Trophoblast cell (in vitro differentiated cells and primary cell): ENCODE results near the gene SLCO2A1.
A peak's percentile ranks its signal among the peaks of the same experiment; 100 is the strongest.

Source experiments
- DNase-seq, 2 donors: peaks; one replicate each; pipeline ENCODE4 v3.0.0-alpha.2; 2016
- H2AFZ ChIP-seq: 2 replicates; pipeline ENCODE4 v1.6.1; 2013; ENCODE audit warnings: low read length, moderate library complexity, mild to moderate bottlenecking; ENCODE audit not compliant: insufficient read depth, poor library complexity
- H2AK5ac ChIP-seq: 2 replicates; pipeline ENCODE4 v1.6.1; 2013; ENCODE audit warnings: mild to moderate bottlenecking, low read length
- H2BK120ac ChIP-seq: 2 replicates; pipeline ENCODE4 v1.6.1; 2013; ENCODE audit warnings: low read length, mild to moderate bottlenecking, moderate library complexity; ENCODE audit not compliant: insufficient read depth, poor library complexity
- H2BK12ac ChIP-seq: 2 replicates; pipeline ENCODE4 v1.6.1; 2013; ENCODE audit warnings: mild to moderate bottlenecking, low read length, moderate library complexity
- H2BK5ac ChIP-seq: 2 replicates; pipeline ENCODE4 v1.6.1; 2013; ENCODE audit warnings: low read length, low read depth, moderate library complexity, mild to moderate bottlenecking; ENCODE audit not compliant: poor library complexity
- H3K14ac ChIP-seq: 2 replicates; pipeline ENCODE4 v1.6.1; 2013; ENCODE audit warnings: mild to moderate bottlenecking, low read length
- H3K18ac ChIP-seq: 2 replicates; pipeline ENCODE4 v1.6.1; 2013; ENCODE audit warnings: mild to moderate bottlenecking, low read length
- H3K23ac ChIP-seq: 2 replicates; pipeline ENCODE4 v1.6.1; 2013; ENCODE audit warnings: low read length
- H3K27ac ChIP-seq: 2 replicates; pipeline ENCODE4 v1.5.1; 2013; ENCODE audit warnings: low read depth, mild to moderate bottlenecking, inconsistent platforms, low read length, moderate library complexity
- H3K27me3 ChIP-seq: 2 replicates; pipeline ENCODE4 v1.6.1; 2013; ENCODE audit warnings: inconsistent platforms, mild to moderate bottlenecking, low read length, moderate library complexity; ENCODE audit not compliant: insufficient read depth
- H3K36me3 ChIP-seq, 2 experiments: 1 replicate in 1 of 2; 2 replicates in 1 of 2; pipeline ENCODE4 v1.6.1; 2013; ENCODE audit warnings: low read length in 2 of 2, mild to moderate bottlenecking in 2 of 2, moderate library complexity in 1 of 2; ENCODE audit not compliant: insufficient read depth in 2 of 2, control insufficient read depth in 1 of 2
- H3K4ac ChIP-seq: 2 replicates; pipeline ENCODE4 v1.6.1; 2013; ENCODE audit warnings: low read depth, mild to moderate bottlenecking, low read length, moderate library complexity
- H3K4me1 ChIP-seq, 2 experiments: 1 replicate in 1 of 2; 2 replicates in 1 of 2; pipeline ENCODE4 v1.6.1; 2013; ENCODE audit warnings: low read length in 2 of 2, mild to moderate bottlenecking in 2 of 2, moderate library complexity in 1 of 2; ENCODE audit not compliant: insufficient read depth in 2 of 2, control insufficient read depth in 1 of 2
- H3K4me2 ChIP-seq: 2 replicates; pipeline ENCODE4 v1.6.1; 2013; ENCODE audit warnings: inconsistent platforms, mild to moderate bottlenecking, low read length, moderate library complexity
- H3K4me3 ChIP-seq: 2 replicates; pipeline ENCODE4 v1.5.1; 2013; ENCODE audit warnings: mild to moderate bottlenecking, low read depth, low read length, inconsistent platforms
- H3K79me1 ChIP-seq: one replicate; pipeline ENCODE4 v1.6.1; 2013; ENCODE audit warnings: low read length
- H3K79me2 ChIP-seq: 2 replicates; pipeline ENCODE4 v1.6.1; 2013; ENCODE audit warnings: low read length, mild to moderate bottlenecking; ENCODE audit not compliant: control insufficient read depth, insufficient read depth, poor library complexity
- H3K9ac ChIP-seq: 2 replicates; pipeline ENCODE4 v1.6.1; 2013; ENCODE audit warnings: mild to moderate bottlenecking, low read length
- H3K9me3 ChIP-seq: 2 replicates; pipeline ENCODE4 v1.6.1; 2013; ENCODE audit warnings: low read depth, mild to moderate bottlenecking, control low read depth, inconsistent platforms, low read length; ENCODE audit not compliant: insufficient read depth
- H4K12ac ChIP-seq: 2 replicates; pipeline ENCODE4 v1.6.1; 2013; ENCODE audit warnings: low read depth, mild to moderate bottlenecking, low read length, moderate library complexity
- H4K8ac ChIP-seq: 2 replicates; pipeline ENCODE4 v1.6.1; 2013; ENCODE audit warnings: low read depth, mild to moderate bottlenecking, low read length, moderate library complexity
- H4K91ac ChIP-seq: one replicate; pipeline ENCODE4 v1.6.1; 2013; ENCODE audit warnings: low read depth, mild to moderate bottlenecking, low read length, moderate library complexity
- WGBS: extraction: QIAGEN DNeasy Blood & Tissue Kit; methylation state at CpG from one replicate; pipeline ENCODE4 v1.1.7; 2013; ENCODE audit warnings: missing lambda C conversion rate; ENCODE audit not compliant: insufficient read length, insufficient coverage; ENCODE audit errors: extremely low coverage; 5-methylcytosine and 5-hydroxymethylcytosine counted together

Gene SLCO2A1

DNA sequence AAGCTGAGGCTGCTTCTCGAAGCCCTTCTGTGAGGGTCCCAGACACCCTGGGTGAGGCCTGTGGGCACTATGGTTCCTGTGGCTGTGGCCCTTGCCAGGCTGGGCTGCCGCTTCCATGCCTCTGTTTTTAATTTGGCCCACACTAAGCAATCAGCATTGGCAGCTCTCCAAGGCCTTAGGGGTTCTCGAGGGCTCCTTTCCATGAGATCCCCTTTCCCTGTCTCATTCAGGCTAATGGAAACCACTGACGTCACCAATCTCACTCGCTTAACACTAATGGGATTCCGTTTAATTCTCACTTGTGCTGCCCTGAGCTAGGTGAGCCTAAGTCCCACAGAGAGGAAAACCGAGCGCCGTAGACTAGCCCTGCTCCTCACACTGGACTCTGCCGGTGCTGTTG lies 73.8 kb downstream of the SLCO2A1 start:
- Histone ChIP-seq H4K91ac (no peak overlapping the region), H2BK12ac (no peak overlapping the region), H2BK5ac (no peak overlapping the region), H3K18ac (peak overlapping the region; percentile 44), H4K12ac (no peak overlapping the region), H3K4me3 (no peak overlapping the region), H3K4me2 (no peak overlapping the region), H3K9me3 (no peaks in the 10 kb centered on the region), H3K23ac (no peak overlapping the region), H3K4me1 (peaks cover 3 to 4% of the 10 kb centered on the region in 2 experiments), H4K8ac (no peak overlapping the region), H3K36me3 (peaks cover 70 to 76% of the 10 kb centered on the region in 2 experiments), H3K9ac (no peak overlapping the region), H2AK5ac (no peak overlapping the region), H3K27ac (no peak overlapping the region), H3K14ac (no peak overlapping the region), H3K4ac (no peak overlapping the region), H2BK120ac (no peak overlapping the region), H3K79me2 (no peaks in the 10 kb centered on the region), H3K27me3 (no peaks in the 10 kb centered on the region), H2AFZ (no peak overlapping the region), H3K79me1 (peaks cover 2% of the 10 kb centered on the region)
- WGBS = no CpG with 5 or more reads among the region's 10 CpGs
- DNase-seq = no peak

GRCh38 chr3:133954717-133955360 lies 74.9 kb downstream of the SLCO2A1 start:
- no peaks in the 10 kb centered on the region for H3K79me2 ChIP-seq
- H2BK12ac ChIP-seq = no peak overlapping the region
- no peak overlapping the region for H4K8ac ChIP-seq
- H2BK120ac ChIP-seq = no peak overlapping the region
- H3K36me3 ChIP-seq = peaks cover 74 to 83% of the 10 kb centered on the region in 2 experiments
- no peak for DNase-seq
- no peak overlapping the region for H3K9ac ChIP-seq
- H3K14ac ChIP-seq = no peak overlapping the region
- H3K4ac ChIP-seq = no peak overlapping the region
- H2BK5ac ChIP-seq = no peak overlapping the region
- no peak overlapping the region for H2AK5ac ChIP-seq
- no peak overlapping the region for H3K18ac ChIP-seq
- H3K23ac ChIP-seq = no peak overlapping the region
- no peaks in the 10 kb centered on the region for H3K9me3 ChIP-seq
- H3K4me1 ChIP-seq = peaks cover 0 to 2% of the 10 kb centered on the region in 2 experiments
- H3K4me2 ChIP-seq = no peak overlapping the region
- peaks cover 2% of the 10 kb centered on the region for H3K79me1 ChIP-seq
- WGBS = no CpG with 5 or more reads among the region's 11 CpGs
- H4K91ac ChIP-seq = no peak overlapping the region
- no peak overlapping the region for H2AFZ ChIP-seq
- no peak overlapping the region for H3K27ac ChIP-seq
- H4K12ac ChIP-seq = no peak overlapping the region
- H3K27me3 ChIP-seq = no peaks in the 10 kb centered on the region
- H3K4me3 ChIP-seq = no peak overlapping the region

DNA sequence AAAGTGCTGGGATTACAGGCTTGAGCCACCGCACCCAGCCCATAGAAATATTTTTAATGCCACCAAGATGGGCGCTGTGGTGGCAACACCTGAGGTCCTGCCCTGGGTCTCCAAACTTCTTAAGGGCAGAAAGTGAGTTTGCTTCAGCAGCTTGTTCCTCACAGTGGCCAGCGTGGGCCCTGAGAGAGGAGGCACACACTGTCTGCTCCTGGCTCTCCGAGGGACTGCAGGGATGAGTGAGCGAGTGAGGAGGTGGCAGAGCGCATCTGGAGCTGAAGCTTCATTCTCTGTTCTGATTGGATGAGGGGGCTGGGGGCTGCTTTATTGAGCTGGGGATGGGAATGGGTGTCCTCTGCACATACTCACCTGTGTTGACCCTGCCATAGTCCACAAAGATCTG lies 76.4 kb downstream of the SLCO2A1 start:
- peaks cover 2% of the 10 kb centered on the region for H3K79me1 ChIP-seq
- DNase-seq = no peak
- no peak overlapping the region for H3K14ac ChIP-seq
- H3K4me1 ChIP-seq = peaks cover 0 to 2% of the 10 kb centered on the region in 2 experiments
- H4K91ac ChIP-seq = no peak overlapping the region
- no peaks in the 10 kb centered on the region for H3K9me3 ChIP-seq
- H3K4me2 ChIP-seq = no peak overlapping the region
- H3K79me2 ChIP-seq = no peaks in the 10 kb centered on the region
- no CpG with 5 or more reads among the region's 6 CpGs for WGBS
- H2AK5ac ChIP-seq = no peak overlapping the region
- H3K23ac ChIP-seq = no peak overlapping the region
- no peak overlapping the region for H3K9ac ChIP-seq
- H2BK12ac ChIP-seq = no peak overlapping the region
- no peak overlapping the region for H2AFZ ChIP-seq
- H4K8ac ChIP-seq = no peak overlapping the region
- H3K4me3 ChIP-seq = no peak overlapping the region
- H2BK5ac ChIP-seq = no peak overlapping the region
- no peak overlapping the region for H3K4ac ChIP-seq
- H3K27me3 ChIP-seq = no peaks in the 10 kb centered on the region
- H4K12ac ChIP-seq = no peak overlapping the region
- no peak overlapping the region for H3K27ac ChIP-seq
- no peak overlapping the region for H2BK120ac ChIP-seq
- peaks cover 74 to 88% of the 10 kb centered on the region in 2 experiments for H3K36me3 ChIP-seq
- H3K18ac ChIP-seq = no peak overlapping the region

DNA sequence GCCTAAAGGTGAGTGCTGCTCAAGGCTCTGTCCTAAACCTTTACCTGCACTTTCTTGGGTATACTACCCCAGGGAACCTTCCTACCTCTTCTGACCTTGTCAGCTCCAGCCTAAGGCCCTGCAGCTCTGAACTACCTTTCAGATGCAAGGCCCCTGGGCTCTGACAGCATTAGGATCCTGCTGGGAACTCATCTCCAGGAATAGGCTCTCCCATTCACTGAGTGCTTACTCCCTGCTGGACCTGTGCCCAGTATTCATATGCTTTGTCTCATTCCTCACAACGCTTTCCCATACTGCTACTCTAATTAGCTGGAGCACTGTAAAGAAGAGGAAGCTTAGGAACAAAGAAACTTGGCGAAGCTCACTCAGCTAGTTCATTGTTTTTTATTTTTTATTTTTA lies 80.3 kb downstream of the SLCO2A1 start:
- Histone ChIP-seq H2BK120ac (no peak overlapping the region), H3K36me3 (peaks cover 65 to 89% of the 10 kb centered on the region in 2 experiments), H3K18ac (no peak overlapping the region), H3K9ac (no peak overlapping the region), H2BK12ac (no peak overlapping the region), H3K23ac (no peak overlapping the region), H3K9me3 (peaks cover 1% of the 10 kb centered on the region), H2BK5ac (no peak overlapping the region), H3K79me1 (no peaks in the 10 kb centered on the region), H3K14ac (no peak overlapping the region), H3K4me1 (no peaks in the 10 kb centered on the region), H3K27ac (no peak overlapping the region), H4K91ac (no peak overlapping the region), H3K4me2 (no peak overlapping the region), H3K79me2 (no peaks in the 10 kb centered on the region), H3K27me3 (no peaks in the 10 kb centered on the region), H4K8ac (no peak overlapping the region), H2AK5ac (no peak overlapping the region), H3K4me3 (no peak overlapping the region), H2AFZ (no peak overlapping the region), H3K4ac (no peak overlapping the region), H4K12ac (no peak overlapping the region)
- no CpG with 5 or more reads among the region's 2 CpGs for WGBS
- DNase-seq = no peak
